Fibroblast of lung (primary cell): ENCODE measurements around the gene PAPPA.

Source experiments
- EZH2 ChIP-seq: IDR thresholded peaks from 2 replicates; pipeline ENCODE4 v1.5.1; 2012; ENCODE audit warnings: low read length, control low read depth, mild to moderate bottlenecking; ENCODE audit errors: missing control alignments
- TF ChIP-seq, protein P1 (sequence below), 2 donors: IDR thresholded peaks in 1 of 2; conservative IDR thresholded peaks in 1 of 2; 1 replicate in 1 of 2; 2 replicates in 1 of 2; pipeline ENCODE4 v1.5.1; 2011 to 2012; ENCODE audit warnings: low read length in 2 of 2, control low read depth in 1 of 2, inconsistent platforms in 1 of 2, low read depth in 1 of 2, mild to moderate bottlenecking in 1 of 2

DNA sequence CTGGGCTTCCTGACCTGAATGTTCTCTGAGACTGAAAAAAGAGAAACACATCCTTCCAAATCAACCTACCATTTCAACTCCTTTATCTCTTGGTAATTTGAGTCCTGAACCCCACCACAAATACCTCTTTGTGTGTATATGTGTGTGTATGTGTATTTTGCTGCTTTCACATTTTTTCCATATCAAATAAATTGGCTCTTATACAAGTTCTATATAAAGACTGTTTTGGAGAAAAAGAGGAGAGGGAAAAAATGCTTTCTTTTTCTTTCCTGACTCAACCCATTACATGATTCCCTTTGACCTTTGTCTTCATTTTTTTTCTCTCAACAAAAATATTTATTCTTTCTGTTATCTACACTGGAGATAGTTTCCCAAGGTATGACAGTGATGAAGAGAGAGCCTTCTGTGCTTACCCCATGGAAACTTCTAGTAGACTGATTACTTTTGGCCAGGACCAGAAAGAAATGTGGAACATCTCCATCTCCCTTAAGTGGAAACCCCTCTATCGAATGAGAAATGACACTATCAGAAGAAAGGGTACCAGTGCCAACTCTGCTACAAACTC is 85.3 kb downstream of the PAPPA start:
- TF ChIP-seq, protein P1, sequence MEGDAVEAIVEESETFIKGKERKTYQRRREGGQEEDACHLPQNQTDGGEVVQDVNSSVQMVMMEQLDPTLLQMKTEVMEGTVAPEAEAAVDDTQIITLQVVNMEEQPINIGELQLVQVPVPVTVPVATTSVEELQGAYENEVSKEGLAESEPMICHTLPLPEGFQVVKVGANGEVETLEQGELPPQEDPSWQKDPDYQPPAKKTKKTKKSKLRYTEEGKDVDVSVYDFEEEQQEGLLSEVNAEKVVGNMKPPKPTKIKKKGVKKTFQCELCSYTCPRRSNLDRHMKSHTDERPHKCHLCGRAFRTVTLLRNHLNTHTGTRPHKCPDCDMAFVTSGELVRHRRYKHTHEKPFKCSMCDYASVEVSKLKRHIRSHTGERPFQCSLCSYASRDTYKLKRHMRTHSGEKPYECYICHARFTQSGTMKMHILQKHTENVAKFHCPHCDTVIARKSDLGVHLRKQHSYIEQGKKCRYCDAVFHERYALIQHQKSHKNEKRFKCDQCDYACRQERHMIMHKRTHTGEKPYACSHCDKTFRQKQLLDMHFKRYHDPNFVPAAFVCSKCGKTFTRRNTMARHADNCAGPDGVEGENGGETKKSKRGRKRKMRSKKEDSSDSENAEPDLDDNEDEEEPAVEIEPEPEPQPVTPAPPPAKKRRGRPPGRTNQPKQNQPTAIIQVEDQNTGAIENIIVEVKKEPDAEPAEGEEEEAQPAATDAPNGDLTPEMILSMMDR (conservative IDR thresholded peaks at IDR 0.05 in 1 of 2, IDR thresholded peaks at IDR 0.05 in 1 of 2; ENCODE audit: low read depth in 1 of 2, low read length in 2 of 2), result no peak
- no peak for TF ChIP-seq EZH2
